Measurements from ENCODE around the gene GPER1.
"Not testable (repeated sequence)": the region's sequence is repeated elsewhere in the genome, so short reads cannot be mapped to it uniquely, and the experiment has no call there.

Gene GPER1

DNA sequence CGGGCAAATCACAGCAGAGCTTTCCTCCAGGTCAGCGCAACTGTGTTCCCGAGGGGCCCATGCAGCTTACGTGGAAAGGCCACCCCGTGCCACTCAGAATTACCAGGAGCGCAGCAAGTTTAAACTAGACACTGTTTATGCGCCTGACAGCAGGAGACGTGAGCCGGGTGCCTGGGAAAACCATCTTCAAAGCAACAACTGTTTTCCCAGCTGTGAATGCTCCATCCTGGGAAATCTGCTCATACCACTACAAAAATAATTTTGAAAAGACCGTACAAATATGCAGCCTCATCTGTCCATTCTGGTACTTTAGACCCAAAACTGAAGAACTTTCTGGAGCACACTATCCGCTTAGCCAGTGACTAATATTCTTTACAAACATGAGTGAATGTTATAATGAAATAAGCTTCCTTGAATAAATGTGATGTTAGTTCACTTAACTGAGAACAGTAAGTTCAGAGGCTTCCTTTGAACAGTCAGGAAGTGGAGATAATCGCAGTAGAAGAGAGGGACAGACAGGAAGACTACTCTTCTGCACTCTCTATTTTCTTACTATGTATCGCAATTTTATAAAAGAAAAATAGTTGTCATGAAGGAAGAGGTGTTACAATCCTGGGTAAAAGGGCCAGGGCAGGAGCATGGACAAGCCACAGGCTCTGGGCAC, 16.7 kb downstream of the GPER1 start:
- DNase-seq, result no peak

DNA sequence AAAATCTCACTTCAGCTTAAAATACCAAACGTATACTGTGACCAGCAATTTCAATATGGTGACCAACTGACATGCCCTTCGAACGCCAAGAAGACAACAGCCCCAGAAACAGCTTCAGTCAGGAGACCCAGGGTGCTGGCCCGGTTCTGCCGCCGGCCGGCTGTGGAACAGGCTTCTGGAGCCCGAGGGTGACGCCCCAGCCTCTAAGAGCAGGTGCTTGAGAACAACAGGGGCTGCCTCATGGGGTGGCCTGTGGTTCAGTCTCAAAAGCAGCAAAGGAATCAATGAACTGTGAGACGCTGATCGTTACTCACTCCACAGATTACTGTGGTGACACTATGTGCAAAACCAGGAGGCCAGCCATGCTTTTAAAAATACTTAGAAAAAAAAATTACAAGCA, 17.3 kb downstream of the GPER1 start:
- no peak for DNase-seq

DNA sequence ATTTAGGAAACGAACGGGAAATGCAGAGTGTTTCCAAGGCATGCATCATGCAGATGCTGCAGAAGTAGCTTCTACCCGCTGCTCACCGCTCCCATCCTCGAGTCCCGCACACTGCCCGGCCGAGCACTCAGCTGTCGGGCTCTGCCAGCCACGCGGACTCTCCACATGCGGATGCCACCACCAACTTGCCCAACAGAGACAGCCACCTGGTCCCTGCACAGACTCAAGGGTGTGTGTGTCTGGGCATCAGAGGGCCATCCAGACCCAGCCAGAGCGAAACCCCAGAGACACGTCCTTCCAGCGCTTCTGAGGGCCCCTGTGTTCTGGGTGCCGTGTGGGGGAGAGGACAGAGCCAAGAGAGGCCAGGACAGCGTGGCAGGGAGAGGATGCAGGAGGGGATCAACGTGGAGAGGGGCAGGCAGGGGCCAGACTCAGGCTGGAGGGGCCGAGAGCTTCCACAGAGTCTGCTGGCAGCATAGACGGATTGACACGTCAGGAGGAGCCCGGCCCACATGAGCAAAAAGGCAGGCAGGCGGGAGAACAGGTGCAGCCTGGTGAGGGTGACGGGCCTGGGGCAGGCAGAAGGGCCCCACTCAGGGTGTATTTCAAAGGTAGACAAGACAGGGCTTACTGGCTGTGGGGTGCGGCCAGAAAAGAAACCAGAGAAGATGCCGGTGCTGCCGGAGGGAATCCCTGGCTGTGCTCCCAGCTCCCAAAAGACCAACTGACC, 18.3 kb downstream of the GPER1 start:
- DNase-seq, result no peak

DNA sequence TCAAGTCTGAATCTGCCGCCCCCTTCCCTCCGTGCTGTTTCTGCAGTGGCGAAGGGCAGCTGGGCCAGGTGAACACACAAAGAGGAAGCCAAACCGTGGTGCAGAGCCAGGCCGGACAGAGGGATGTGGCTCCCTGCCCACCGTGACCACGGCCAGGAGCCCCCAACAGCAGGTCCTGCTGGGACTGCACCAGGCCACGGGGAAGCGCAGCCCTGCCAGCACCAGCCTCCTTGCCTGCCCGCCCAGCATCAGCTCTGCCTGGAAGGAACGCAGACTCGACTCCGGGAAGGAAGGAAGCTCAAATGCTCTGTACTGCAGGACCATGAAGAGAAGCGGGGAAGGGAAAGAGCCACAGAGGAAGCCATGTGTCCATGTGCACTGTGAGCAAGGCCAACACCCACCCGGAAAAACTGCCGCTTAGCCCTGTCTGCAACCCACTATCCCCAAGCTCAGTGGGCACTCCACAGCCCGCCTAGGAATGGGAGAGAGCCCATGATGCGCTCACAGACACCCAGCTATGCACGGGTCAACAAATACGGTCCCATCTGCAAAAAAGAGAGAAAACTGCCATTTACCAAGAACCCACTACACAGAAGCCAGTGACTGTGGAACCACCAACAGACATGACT, 19.0 kb downstream of the GPER1 start:
- DNase-seq, result no peak

DNA sequence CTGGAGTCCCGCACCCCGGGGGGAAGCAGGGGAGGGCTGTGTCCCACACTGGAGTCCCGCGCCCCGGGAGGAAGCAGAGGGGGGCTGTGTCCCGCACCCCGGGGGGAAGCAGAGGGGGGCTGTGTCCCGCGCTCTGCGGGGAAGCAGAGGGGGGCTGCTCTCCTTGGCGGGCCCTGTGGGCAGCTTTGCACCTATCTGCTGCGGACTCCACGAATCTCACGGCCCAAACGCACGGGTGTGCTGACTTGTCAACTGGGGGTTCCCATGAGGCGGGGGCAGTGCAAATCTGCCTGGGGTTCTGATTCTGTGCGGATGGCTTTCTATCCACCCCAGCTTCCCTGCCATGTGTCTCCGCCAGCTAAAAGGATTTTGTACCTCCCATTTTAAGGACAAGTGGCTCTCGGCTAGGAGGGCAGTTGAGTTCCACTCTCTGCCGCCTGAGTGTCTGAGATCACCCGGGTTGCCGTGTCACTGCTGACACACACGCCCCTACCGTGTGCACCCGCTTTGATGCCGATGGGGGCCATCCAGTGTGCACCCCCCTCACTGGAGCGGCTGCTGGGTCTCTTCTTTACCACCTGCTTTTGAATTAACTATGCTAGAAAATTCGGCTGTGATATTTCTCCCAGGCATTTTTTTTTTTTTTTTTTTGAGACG, 20.5 kb downstream of the GPER1 start:
- no peak for DNase-seq

DNA sequence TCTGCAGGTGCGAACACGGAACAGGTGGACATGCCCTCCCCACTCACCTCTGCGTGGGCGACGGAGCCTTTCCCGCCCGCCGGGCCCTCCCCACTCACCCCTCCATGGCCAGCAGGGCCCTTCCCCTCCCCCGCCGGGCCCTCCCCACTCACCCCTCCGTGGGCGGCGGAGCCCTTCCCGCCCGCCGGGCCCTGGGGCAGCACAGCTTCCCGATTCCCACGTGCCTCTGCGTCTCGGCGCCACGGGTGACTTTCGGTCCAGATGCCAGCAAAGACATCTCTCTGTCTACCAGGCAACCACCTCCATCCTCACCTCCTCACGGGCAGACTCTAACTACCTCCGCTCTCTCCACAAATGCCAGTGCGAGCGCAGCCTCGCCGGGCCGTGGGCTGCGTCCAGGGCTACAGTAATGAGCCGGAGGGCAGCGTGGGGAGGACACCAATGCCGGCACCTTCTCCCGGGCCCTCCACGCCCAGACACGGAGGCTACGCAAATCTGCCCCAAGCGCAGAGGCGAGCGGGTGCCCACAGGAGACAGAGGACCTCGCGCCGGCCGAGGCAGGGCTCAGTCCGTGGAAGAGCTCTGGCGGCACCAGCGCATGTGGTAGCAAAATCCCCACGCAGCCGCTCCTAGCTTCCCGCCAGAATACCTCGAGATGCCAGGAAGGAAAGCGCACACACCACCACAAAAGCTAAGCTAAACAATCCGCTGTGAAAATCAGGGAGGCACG, 21.8 kb downstream of the GPER1 start:
- DNase-seq, result no peak

DNA sequence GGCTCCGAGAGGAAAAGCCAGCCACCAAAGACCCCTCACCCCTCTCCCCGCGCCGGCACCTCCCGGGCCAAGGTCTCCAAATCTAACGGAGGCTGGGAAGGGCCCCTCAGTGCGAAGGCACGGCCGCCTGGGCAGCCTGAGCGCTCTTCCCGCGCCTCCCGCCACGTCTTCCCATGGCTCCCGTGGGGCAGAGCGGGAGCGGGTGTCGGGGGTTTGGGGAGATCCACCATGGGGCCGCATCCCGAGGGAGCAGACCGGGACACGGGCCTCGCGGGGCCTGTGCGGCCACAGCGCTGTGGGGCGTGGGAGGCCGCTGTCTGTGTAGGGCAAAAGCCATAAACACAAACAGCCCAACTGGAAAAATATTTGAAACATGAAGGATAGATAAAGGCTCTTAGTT, 22.4 kb downstream of the GPER1 start:
- no peak for DNase-seq

DNA sequence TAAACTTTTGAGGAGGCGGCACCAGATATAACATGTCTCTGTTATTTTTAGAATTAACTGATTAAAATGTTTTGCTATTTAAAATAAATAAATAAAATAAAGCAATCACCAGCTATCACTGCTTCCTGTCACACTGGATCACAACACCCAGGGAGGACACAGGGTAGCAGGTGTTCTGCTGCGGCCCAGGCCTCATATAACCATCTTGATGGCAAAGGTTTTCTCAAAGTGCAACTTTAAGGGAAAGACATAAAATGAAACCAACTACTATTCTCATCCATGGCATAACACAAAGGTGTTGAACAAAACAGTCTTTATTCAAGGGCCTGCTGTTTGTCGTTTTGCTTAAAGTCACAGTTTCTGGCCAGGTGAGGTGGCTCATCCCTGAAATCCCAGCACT, 23.2 kb downstream of the GPER1 start:
- no peak for DNase-seq

DNA sequence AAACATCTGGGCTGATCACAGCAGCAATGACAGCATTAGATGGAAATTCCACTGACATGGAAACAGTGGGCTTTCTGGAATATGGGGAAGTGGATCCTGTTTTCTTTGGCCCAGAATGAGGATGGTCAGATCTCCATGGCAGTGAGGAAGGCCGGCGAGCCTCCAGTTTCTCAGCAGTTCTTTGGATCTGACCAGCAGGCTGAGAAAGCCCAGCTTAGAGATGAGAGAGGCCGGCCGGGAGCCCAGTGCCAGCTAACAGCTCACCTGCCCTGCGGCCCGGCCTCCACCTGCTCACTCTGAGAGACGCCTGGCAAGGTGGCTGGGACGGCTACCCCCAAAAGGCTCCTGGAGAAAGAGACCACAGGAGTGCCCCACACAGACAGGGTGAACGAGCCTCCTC, 24.2 kb downstream of the GPER1 start:
- DNase-seq, result no peak

DNA sequence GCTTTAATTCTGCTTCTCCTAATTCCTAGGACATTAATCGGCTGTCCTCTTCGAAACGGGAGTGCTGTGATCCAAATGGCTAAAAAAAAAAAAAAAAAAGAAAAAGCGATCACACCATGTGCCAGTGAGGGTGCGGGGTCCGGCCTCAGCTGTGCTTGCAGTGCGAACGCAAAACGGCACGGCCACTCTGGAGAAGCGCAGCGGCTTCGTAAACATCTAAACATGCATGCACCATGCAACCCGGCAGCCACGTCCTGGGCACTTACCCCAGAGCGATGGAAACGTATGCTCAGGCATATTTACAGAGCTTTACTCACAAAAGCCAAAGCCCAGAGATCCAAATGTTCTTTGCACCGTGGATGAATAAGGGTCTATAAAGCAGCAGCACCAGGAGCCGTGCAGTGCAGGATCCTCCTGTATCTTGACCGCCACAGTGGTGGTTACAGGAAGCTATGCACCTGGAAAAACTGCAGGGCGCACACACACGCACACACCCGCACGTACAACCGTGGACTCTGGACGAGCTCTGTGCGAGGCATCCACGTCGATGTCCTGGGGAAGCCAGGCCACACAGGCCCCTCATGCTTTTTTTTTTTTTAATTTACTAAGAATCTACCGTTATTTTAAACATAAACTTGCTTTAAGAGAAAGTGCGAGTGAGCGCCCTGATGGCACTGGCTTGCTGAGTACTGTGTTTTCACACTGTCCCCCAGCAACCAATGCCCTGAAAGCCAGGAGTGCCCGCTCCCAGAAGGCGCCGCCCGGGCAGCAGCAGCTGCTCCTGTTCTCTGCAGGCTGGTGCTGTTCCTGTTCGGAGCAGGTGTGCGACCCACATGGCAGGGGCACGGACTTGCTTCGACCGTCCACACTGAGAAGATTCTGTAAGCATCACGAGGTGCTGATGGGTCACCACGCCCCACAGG, 25.0 kb downstream of the GPER1 start:
- no peak for DNase-seq

DNA sequence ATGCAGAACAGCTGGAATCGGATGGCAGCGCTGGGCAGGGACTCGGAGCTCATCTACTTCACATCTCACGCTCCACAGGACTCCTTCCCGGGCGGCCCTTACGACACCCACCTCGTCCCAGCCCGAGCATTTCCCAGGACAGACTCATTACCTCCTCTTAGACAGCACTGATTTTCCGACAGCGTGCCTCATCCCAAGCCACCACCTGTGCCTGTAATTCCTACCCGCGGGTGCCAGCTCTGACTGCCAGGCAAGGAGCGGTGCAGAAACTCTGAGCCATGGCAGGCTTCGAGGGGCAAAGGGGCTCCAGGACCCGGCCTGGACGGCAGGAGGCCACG, 25.6 kb downstream of the GPER1 start:
- DNase-seq, result no peak

DNA sequence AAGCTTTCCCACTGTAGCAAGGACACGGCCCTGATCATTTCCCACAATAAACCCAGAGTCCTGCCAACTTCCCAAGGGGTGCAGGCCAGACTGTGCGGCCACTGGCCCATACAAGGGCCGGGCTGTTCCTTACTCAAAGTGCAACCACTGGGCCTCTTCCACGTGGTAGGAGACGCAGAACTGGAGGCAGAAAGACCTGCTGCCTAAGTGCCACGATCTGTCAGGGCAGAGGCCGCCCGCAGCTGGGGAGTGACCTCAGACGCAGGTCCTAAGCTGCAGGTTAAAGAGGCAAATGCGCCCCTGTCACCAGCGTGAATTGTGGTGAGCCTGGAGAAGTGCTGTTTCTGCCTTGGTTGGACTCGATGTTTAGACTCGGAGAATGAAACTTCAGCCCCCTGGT, 26.2 kb downstream of the GPER1 start:
- DNase-seq, result no peak

DNA sequence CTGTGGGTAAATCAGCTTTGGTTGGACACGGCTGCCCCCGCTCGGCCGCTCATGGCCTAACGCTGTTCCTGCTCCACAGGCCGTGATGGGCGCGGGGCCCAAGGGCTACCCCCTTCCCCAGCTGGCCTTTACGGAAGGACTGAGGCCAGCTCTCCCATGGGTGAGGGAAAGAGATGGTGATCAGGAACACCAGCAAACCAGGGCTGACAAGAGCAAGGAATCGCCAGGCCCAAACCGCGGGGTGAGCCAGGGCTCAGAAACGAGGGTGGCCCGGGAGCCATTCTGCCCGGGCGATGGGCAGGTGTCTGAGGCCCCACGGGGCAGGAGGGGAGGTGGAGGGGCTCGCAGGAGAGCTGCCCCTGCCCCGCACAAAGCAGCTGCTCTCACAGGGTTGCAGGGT, 26.6 kb downstream of the GPER1 start:
- DNase-seq, result no peak

DNA sequence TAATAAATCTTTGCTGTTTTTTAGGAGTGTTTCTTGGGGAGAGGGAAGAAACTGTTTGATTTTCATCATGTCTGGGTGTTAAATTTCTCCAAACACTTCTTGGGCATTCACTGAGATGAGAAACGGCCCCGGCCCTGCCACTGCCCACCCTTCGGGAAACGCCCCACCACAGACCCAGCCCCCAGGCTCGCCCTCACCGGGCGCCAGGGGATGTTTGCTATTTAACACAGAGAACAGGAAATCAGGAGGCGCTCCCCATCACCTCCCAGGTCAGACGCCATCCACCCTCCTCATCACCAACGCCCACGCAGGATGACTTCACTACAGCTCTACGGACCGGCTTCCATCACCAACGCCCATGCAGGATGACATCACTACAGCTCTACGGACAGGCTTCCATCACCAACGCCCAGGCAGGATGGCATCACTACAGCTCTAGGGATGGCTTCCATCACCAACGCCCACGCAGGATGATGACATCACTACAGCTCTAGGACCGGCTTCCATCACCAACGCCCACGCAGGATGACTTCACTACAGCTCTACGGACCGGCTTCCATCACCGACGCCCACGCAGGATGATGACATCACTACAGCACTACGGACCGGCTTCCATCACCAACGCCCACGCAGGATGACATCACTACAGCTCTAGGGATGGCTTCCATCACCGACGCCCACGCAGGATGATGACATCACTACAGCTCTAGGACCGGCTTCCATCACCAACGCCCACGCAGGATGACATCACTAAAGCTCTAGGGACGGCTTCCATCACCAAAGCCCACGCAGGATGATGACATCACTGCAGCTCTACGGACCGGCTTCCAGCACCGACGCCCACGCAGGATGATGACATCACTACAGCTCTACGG, 27.5 kb downstream of the GPER1 start:
- not testable (repeated sequence) for DNase-seq

DNA sequence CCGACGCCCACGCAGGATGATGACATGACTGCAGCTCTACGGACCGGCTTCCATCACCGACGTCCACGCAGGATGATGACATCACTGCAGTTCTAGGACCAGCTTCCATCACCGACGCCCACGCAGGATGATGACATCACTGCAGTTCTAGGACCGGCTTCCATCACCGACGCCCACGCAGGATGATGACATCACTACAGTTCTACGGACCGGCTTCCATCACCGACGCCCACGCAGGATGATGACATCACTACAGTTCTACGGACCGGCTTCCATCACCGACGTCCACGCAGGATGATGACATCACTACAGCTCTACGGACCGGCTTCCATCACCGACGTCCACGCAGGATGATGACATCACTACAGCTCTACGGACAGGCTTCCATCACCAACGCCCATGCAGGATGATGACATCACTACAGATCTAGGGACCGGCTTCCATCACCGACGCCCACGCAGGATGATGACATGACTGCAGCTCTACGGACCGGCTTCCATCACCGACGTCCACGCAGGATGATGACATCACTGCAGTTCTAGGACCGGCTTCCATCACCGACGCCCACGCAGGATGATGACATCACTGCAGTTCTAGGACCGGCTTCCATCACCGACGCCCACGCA, 28.6 kb downstream of the GPER1 start:
- not testable (repeated sequence) for DNase-seq

DNA sequence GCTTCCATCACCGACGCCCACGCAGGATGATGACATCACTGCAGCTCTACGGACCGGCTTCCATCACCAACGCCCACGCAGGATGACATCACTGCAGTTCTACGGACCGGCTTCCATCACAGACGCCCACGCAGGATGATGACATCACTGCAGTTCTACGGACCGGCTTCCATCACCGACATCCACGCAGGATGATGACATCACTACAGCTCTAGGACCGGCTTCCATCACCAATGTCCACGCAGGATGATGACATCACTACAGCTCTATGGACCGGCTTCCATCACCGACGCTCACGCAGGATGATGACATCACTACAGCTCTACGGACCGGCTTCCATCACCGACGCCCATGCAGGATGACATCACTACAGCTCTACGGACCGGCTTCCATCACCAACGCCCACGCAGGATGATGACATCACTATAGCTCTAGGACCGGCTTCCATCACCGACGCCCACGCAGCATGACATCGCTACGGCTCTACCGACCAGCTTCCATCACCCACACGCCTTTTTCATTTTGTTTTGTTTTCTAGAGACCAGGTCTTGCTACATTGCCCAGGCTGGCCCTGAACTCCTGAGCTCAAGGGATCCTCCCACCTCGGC, 29.5 kb downstream of the GPER1 start:
- no peak for DNase-seq

DNA sequence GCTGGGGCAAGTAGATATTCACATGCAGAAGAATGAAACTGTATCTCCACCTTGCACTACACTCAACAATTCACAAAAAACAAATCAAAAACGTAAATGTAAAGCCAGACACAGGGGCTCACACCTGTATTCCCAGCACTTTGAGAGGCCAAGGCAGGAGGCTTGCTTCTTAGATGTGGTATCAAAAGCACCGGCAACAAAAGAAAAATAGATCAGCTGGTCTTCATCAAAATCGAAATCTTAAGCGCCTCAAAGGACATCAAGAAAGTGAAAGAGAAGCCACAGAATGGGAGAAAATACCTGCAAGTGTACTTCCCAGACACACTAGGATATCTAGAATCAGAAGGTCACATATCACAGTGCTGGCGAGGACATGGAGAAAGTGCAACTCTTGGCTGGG, 31.3 kb downstream of the GPER1 start:
- no peak for DNase-seq

DNA sequence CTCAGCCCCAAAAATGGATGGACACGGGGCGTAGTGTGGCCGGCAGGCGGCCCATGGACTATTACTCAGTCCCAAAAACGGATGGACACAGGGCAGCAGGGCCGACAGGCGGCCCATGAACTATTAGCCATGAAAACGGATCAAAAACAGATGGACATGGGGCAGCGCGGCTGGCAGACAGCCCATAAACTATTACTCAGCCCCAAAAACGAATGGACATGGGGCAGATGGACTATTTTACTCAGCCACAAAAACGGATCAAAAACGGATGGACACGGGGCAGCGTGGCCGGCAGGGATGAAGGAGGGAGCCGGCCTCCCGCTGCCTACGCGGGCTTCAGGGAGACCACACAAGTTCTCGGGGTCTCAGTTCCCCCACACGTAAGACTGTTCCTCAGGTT, 32.9 kb downstream of the GPER1 start:
- no peak for DNase-seq

DNA sequence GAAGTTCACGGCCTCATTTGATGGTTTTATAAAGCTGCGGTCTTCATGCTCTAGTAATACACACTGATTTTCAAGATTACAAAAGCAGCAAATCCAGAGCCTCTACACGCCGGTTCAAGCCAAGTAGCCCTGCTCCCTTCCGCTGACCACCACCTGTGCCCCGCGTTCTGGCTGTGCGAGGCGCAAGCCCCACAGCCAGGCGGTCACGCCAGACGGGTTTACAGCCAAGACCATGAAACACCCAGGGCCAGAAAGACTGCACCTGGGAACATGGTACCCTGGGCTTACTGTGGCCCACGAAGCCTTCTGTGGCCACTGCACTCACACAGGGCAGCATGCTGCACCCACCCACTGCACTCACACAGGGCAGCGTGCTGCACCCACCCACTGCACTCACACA, 33.6 kb downstream of the GPER1 start:
- no peak for DNase-seq

Measured in bone marrow (tissue), 2 donors.